Loucy (cell line): ENCODE measurements around the gene EZH1.

ENCODE experiments used
- H2AFZ ChIP-seq: fragments of 200-600 bp; sonication (generic); 2 replicates; pipeline ENCODE4 v1.6.0; 2016; ENCODE audit warnings: antibody characterized with exemption, mild to moderate bottlenecking, low read length, moderate library complexity
- H3F3A ChIP-seq: fragments of 200-600 bp; 2 replicates; pipeline ENCODE4 v1.6.0; 2016; ENCODE audit warnings: antibody characterized with exemption, low read depth, mild to moderate bottlenecking
- H3K27me3 ChIP-seq: fragments of 200-600 bp; sonication (generic); 2 replicates; pipeline ENCODE4 v1.6.1; 2014; ENCODE audit warnings: low read length, mild to moderate bottlenecking; ENCODE audit not compliant: insufficient read depth, poor library complexity, severe bottlenecking
- H3K36me3 ChIP-seq: fragments of 200-600 bp; sonication (generic); 2 replicates; pipeline ENCODE4 v1.6.1; 2016; ENCODE audit warnings: low read length; ENCODE audit not compliant: insufficient read depth
- H3K4me1 ChIP-seq: fragments of 200-600 bp; sonication (generic); 2 replicates; pipeline ENCODE4 v1.5.1; 2014; ENCODE audit warnings: low read length, mild to moderate bottlenecking; ENCODE audit not compliant: insufficient read depth, poor library complexity, severe bottlenecking
- H3K4me2 ChIP-seq: fragments of 200-600 bp; sonication (generic); 2 replicates; pipeline ENCODE4 v1.6.0; 2014; ENCODE audit warnings: antibody characterized with exemption, low read length, low read depth, mild to moderate bottlenecking; ENCODE audit not compliant: poor library complexity, severe bottlenecking
- H3K4me3 ChIP-seq: fragments of 200-600 bp; sonication (generic); 2 replicates; pipeline ENCODE4 v1.5.1; 2014; ENCODE audit warnings: low read length, mild to moderate bottlenecking, mixed read lengths; ENCODE audit not compliant: poor library complexity, severe bottlenecking
- H3K79me2 ChIP-seq: fragments of 200-600 bp; sonication (generic); 2 replicates; pipeline ENCODE4 v1.6.1; 2014; ENCODE audit warnings: low read length; ENCODE audit not compliant: insufficient read depth
- H3K9ac ChIP-seq: fragments of 200-600 bp; sonication (generic); 2 replicates; pipeline ENCODE4 v1.6.0; 2014; ENCODE audit warnings: mild to moderate bottlenecking, low read depth, low read length, moderate library complexity; ENCODE audit not compliant: poor library complexity, severe bottlenecking
- H3K9me2 ChIP-seq: fragments of 200-600 bp; sonication (generic); replicated peaks from 2 replicates; pipeline ENCODE4 v1.6.1; 2016; ENCODE audit warnings: low read depth, low read length, mixed read lengths
- H3K9me3 ChIP-seq: fragments of 200-600 bp; sonication (generic); 2 replicates; pipeline ENCODE4 v1.6.1; 2014; ENCODE audit warnings: mild to moderate bottlenecking, antibody characterized with exemption, low read length, low read depth; ENCODE audit not compliant: insufficient read depth
- H4K20me1 ChIP-seq: fragments of 200-600 bp; sonication (generic); 2 replicates; pipeline ENCODE4 v1.6.0; 2014; ENCODE audit warnings: antibody characterized with exemption, low read length, mild to moderate bottlenecking; ENCODE audit not compliant: insufficient read depth, poor library complexity, severe bottlenecking
- CTCF ChIP-seq: fragments of 200-600 bp; sonication (generic); conservative IDR thresholded peaks from 2 replicates; pipeline ENCODE4 v1.5.1; 2014; ENCODE audit warnings: mild to moderate bottlenecking, antibody characterized with exemption, low read length
- EZH2phosphoT487 ChIP-seq: fragments of 200-600 bp; IDR thresholded peaks from 2 replicates; pipeline ENCODE4 v1.6.1; 2018; ENCODE audit warnings: antibody characterized with exemption, mild to moderate bottlenecking, moderate library complexity, borderline replicate concordance

The EZH1 gene

GRCh38 chr17:42781639-42782165, 36.9 kb upstream of the EZH1 start:
- H3K4me2 ChIP-seq: no peak overlapping the region
- peaks cover 17% of the 10 kb centered on the region; the same call in 1 of the 2 replicates for H3K36me3 ChIP-seq
- H2AFZ ChIP-seq: no peak overlapping the region
- H3K4me1 ChIP-seq: no peaks in the 10 kb centered on the region
- no peaks in the 10 kb centered on the region for H3K9me3 ChIP-seq
- H3K9ac ChIP-seq: no peak overlapping the region
- no peaks in the 10 kb centered on the region for H3K79me2 ChIP-seq
- no peak overlapping the region for H3K4me3 ChIP-seq
- H3K27me3 ChIP-seq: no peaks in the 10 kb centered on the region
- no peaks in the 10 kb centered on the region for H3F3A ChIP-seq
- no peaks in the 10 kb centered on the region for H4K20me1 ChIP-seq
- no peak for TF ChIP-seq EZH2phosphoT487
- no peak for TF ChIP-seq CTCF
- no peaks in the 10 kb centered on the region for H3K9me2 ChIP-seq

GRCh38 chr17:42780851-42781638, 36.2 kb upstream of the EZH1 start:
- Histone ChIP-seq H3K27me3 (no peaks in the 10 kb centered on the region), H3F3A (no peaks in the 10 kb centered on the region), H3K9me3 (no peaks in the 10 kb centered on the region), H3K79me2 (no peaks in the 10 kb centered on the region), H3K4me1 (no peaks in the 10 kb centered on the region), H3K36me3 (peaks cover 17% of the 10 kb centered on the region; the same call in 1 of the 2 replicates), H3K4me2 (no peak overlapping the region), H3K9ac (no peak overlapping the region), H3K4me3 (no peak overlapping the region), H3K9me2 (no peaks in the 10 kb centered on the region), H4K20me1 (no peaks in the 10 kb centered on the region), H2AFZ (no peak overlapping the region)
- TF ChIP-seq EZH2phosphoT487 (no peak), CTCF (no peak)

DNA sequence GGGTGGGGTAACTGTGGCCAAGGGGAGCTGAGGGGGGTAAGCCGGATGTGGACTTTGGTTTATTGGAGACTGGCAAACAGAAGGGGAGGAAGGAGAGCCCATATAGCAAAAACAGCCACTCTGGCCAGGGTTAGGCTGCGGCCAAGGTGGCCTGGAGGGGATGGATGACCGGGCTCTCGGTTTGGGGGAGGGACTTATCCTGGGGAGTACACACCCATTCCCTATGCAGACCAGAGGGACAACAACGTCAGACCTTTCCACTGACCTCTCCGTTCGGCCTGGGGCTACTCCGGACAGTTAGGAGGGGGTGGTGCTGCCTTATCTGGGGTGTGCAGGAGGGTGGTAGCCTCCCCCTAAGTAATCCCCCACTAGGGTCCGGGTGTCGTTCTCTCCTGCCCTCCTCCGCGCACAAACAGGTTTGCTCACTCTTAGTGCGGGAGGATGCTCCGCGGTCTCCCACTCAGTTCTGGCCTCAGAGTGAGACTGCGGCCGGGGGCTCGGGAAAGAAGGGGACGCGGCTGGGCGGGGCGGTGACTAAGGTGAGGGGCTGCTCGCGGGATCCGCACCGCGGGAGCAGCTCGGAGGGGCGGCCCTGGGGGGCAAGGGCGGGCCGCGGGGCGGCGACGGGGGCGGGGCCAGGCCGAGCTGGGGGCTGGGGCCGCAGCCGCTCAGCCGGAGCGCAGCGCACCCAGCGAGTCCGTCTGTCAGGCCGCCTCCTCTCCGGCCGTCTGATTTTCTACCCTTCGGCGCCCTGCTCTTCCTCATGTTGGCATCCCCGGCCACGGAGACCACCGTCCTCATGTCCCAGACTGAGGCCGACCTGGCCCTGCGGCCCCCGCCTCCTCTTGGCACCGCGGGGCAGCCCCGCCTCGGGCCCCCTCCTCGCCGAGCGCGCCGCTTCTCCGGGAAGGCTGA, 35.4 kb upstream of the EZH1 start, which contains the start of gene WNK4:
Gene WNK4 (plus strand): TSS at position 675 of the 915 bp plus-strand sequence. CDS start 89 bp downstream, at position 764.
- no peak for TF ChIP-seq CTCF
- TF ChIP-seq EZH2phosphoT487: no peak
- H3K9ac ChIP-seq: no peak within 1 kb of the TSS
- H3K4me2 ChIP-seq: no peak within 1 kb of the TSS
- H3K9me3 ChIP-seq: no peaks in the 10 kb centered on the region
- H3K4me3 ChIP-seq: no peak within 1 kb of the TSS
- no peaks in the 10 kb centered on the region for H3K9me2 ChIP-seq
- H3K36me3 ChIP-seq: peaks cover 17% of the 10 kb centered on the region; the same call in 1 of the 2 replicates
- H3K4me1 ChIP-seq: no peaks in the 10 kb centered on the region
- H2AFZ ChIP-seq: no peak within 1 kb of the TSS
- no peaks in the 10 kb centered on the region for H4K20me1 ChIP-seq
- 0 out of 2 replicates have a peak, but pooled peaks cover 2% of the 10 kb centered on the region for H3K79me2 ChIP-seq
- H3K27me3 ChIP-seq: no peaks in the 10 kb centered on the region
- H3F3A ChIP-seq: no peaks in the 10 kb centered on the region
